Measurements from ENCODE around the gene KMT2D.

KMT2D gene

DNA sequence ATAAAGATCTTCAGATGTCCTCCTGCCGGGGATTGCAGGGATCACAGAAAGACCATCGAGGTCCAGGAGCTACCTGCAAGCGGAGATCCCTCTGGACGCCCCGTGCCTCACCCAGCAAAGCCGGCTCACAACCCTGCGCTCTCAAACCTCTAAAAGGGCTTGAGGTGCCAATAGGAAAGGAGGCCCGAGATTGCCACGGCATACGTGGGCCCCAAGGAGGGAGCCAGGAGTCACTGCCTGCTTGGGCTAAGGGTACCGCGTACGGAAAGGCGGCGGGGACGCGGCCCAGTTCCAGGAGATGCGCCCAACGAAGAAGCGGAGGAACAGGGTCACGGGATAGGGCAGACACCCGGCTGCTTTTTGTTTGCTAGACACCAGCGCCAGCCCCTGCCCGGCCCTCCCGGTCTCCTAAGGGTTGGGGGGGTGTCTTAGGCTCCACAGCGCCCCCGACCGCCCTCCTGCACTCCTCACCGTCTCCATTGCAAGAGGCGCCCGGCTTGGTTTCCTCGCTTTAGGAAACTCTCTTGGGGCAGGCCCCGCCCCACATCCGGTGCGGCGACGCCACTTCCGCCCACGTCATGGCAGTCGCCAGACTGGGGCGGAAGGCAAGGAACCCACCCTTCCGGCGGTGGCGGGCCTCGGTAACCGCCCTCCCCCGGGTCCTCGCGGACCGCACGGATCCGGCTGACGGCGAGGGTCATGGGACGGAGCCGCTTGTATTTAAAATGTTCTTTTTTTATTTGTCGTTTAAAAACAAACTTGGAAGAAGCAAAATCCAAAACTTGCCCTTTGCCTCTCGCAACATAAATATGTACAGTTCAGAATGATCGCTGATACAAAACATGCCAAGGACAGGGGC, 42.1 kb downstream of the KMT2D start, which contains the start of gene PRKAG1:
TSS of gene PRKAG1 (minus strand) at position 516 of the 859 bp plus-strand sequence. CDS start at position 480, 36 bp downstream.
- DNase-seq: peak; percentile 98

GRCh38 chr12:49017891-49018260, 42.7 kb downstream of the KMT2D start:
- DNase-seq: peak in 1 of 2 donors; percentile 42

DNA sequence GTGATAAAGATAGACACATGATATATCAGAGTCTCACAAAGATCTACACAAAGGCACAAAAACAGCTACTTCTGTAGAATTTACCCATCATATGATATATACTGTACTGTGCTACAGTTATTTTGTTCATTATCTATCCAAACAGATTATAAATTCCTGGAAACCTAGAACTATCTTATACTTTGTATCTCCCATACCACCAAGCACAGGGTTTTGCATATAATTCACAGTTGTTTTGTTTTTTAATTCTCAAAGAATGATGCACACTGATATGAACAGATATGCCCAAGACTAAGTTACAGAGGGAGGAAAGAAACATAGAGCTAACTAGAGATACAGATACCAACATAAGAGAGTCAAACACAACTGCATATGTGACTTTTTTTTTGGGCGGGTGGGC, 45.4 kb downstream of the KMT2D start:
- DNase-seq: no peak

GRCh38 chr12:49014547-49014946, 46.0 kb downstream of the KMT2D start:
- no peak for DNase-seq

DNA sequence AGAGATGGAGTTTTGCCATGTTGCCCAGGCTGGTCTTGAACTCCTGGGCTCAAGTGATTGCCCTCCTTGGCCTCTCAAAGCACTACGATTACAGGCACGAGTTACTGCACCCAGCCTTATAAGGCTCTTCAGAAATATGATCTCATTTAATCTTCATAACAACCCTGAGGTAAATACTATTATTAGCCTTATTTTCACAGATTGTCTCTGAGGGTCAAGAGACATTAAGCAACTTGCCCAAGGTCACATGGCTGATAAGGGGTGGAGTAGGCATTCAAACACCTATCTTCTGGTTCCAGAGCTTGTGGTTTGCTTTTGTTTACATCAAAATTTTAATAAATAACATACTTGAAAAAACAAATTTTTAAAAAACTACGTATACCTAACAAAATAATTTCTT, 47.2 kb downstream of the KMT2D start:
- DNase-seq: no peak

GRCh38 chr12:49012739-49013138, 47.9 kb downstream of the KMT2D start:
- DNase-seq: no peak

Data from CD4-positive, alpha-beta T cell treated with Interleukin-1 beta for 1 hour (primary cell).